NCI-H2227 (cell line): ENCODE data around the gene PDZRN4.

ENCODE experiments used
- DNase-seq: peaks from one replicate; lab custom pipeline; 2025; ENCODE audit not compliant: unreplicated experiment; lab: John Stamatoyannopoulos, UW

The PDZRN4 gene

GRCh38 chr12:41442896-41443295 is 254.8 kb downstream of the PDZRN4 start:
- no peak for DNase-seq

GRCh38 chr12:41443690-41444089 is 255.6 kb downstream of the PDZRN4 start:
- no peak for DNase-seq

- no peak for DNase-seq
These were observed 264.8 kb downstream of the PDZRN4 start for GRCh38 chr12:41452838-41453407.

- DNase-seq = no peak
These were observed 265.3 kb downstream of the PDZRN4 start for GRCh38 chr12:41453409-41453808.

GRCh38 chr12:41459111-41459905 is 271.2 kb downstream of the PDZRN4 start:
- no peak for DNase-seq

GRCh38 chr12:41459906-41460214 is 271.7 kb downstream of the PDZRN4 start:
- DNase-seq = no peak

- no peak for DNase-seq
These were observed 272.8 kb downstream of the PDZRN4 start for GRCh38 chr12:41460906-41461305.

GRCh38 chr12:41462312-41462711 is 274.2 kb downstream of the PDZRN4 start:
- DNase-seq = no peak

- DNase-seq = no peak
These were observed 277.4 kb downstream of the PDZRN4 start for GRCh38 chr12:41465526-41465925.

GRCh38 chr12:41466300-41466699 is 278.2 kb downstream of the PDZRN4 start:
- no peak for DNase-seq

- no peak for DNase-seq
These were observed 278.7 kb downstream of the PDZRN4 start for GRCh38 chr12:41466802-41467201.

GRCh38 chr12:41467591-41468325 is 279.6 kb downstream of the PDZRN4 start:
- no peak for DNase-seq

GRCh38 chr12:41468341-41468740 is 280.2 kb downstream of the PDZRN4 start:
- DNase-seq = no peak

GRCh38 chr12:41468756-41469155 is 280.6 kb downstream of the PDZRN4 start:
- DNase-seq = no peak

GRCh38 chr12:41473441-41473840 is 285.3 kb downstream of the PDZRN4 start:
- DNase-seq = no peak

- no peak for DNase-seq
These were observed 285.9 kb downstream of the PDZRN4 start for GRCh38 chr12:41474001-41474400.

- no peak for DNase-seq
These were observed 288.6 kb downstream of the PDZRN4 start for GRCh38 chr12:41476499-41477439.

- DNase-seq = no peak
These were observed 291.3 kb downstream of the PDZRN4 start for GRCh38 chr12:41479426-41479825.

GRCh38 chr12:41485203-41485602 is 297.1 kb downstream of the PDZRN4 start:
- no peak for DNase-seq

- no peak for DNase-seq
These were observed 298.6 kb downstream of the PDZRN4 start for GRCh38 chr12:41486718-41487117.

- DNase-seq = no peak
These were observed 307.9 kb downstream of the PDZRN4 start for GRCh38 chr12:41496009-41496408.
